ENCODE data around the gene SNX8.

SNX8 gene

GRCh38 chr7:2244404-2244995, 69.7 kb downstream of the SNX8 start:
- DNase-seq (ENCODE audit: low spot score): no peak

- no peak for DNase-seq (ENCODE audit: low spot score)
Observed at GRCh38 chr7:2243458-2243857, 70.8 kb downstream of the SNX8 start.

GRCh38 chr7:2242541-2243429, 71.5 kb downstream of the SNX8 start:
- peak; percentile 47 for DNase-seq (ENCODE audit: low spot score)

GRCh38 chr7:2241580-2242540, 72.4 kb downstream of the SNX8 start, which contains the start of the genes MRM2 and NUDT1:
MRM2 (minus strand) TSS chr7:2242205; CDS start chr7:2242169, 36 bp downstream.
NUDT1 (plus strand) TSS chr7:2242226; CDS start chr7:2244575, 2,349 bp downstream.
- DNase-seq (ENCODE audit: low spot score): peak; percentile 96

GRCh38 chr7:2239242-2239641, 75.0 kb downstream of the SNX8 start:
- DNase-seq (ENCODE audit: low spot score): no peak

- DNase-seq (ENCODE audit: low spot score): no peak
Observed at GRCh38 chr7:2237109-2237602, 77.1 kb downstream of the SNX8 start.

- DNase-seq (ENCODE audit: low spot score): no peak
Observed at GRCh38 chr7:2233926-2234325, 80.3 kb downstream of the SNX8 start.

GRCh38 chr7:2232766-2233520, 81.3 kb downstream of the SNX8 start, which contains the start of gene MAD1L1:
MAD1L1 (minus strand) TSS chr7:2232945; CDS start chr7:2230133, 2,812 bp downstream.
- DNase-seq (ENCODE audit: low spot score): peak; percentile 96

- peak; percentile 61 for DNase-seq (ENCODE audit: low spot score)
Observed at GRCh38 chr7:2231992-2232765, 82.1 kb downstream of the SNX8 start.

GRCh38 chr7:2230882-2231281, 83.4 kb downstream of the SNX8 start:
- DNase-seq (ENCODE audit: low spot score): no peak

GRCh38 chr7:2230226-2230625, 84.0 kb downstream of the SNX8 start:
- no peak for DNase-seq (ENCODE audit: low spot score)

GRCh38 chr7:2229467-2229866, 84.8 kb downstream of the SNX8 start:
- DNase-seq (ENCODE audit: low spot score): no peak

GRCh38 chr7:2228921-2229320, 85.3 kb downstream of the SNX8 start:
- DNase-seq (ENCODE audit: low spot score): no peak

GRCh38 chr7:2227699-2228098, 86.5 kb downstream of the SNX8 start:
- no peak for DNase-seq (ENCODE audit: low spot score)

GRCh38 chr7:2225830-2226229, 88.4 kb downstream of the SNX8 start:
- no peak for DNase-seq (ENCODE audit: low spot score)

- DNase-seq (ENCODE audit: low spot score): no peak
Observed at GRCh38 chr7:2225336-2225735, 88.9 kb downstream of the SNX8 start.

GRCh38 chr7:2224934-2225333, 89.3 kb downstream of the SNX8 start:
- no peak for DNase-seq (ENCODE audit: low spot score)

GRCh38 chr7:2224491-2224928, 89.7 kb downstream of the SNX8 start:
- DNase-seq (ENCODE audit: low spot score): no peak

- DNase-seq (ENCODE audit: low spot score): no peak
Observed at GRCh38 chr7:2223321-2223720, 90.9 kb downstream of the SNX8 start.

- no peak for DNase-seq (ENCODE audit: low spot score)
Observed at GRCh38 chr7:2222516-2222915, 91.7 kb downstream of the SNX8 start.

All from HuH-7 (cell line).